K562 (cell line): Measurements from ENCODE around the gene TAF5L. TPM values are rescaled to one million over a fixed set of nuclear protein-coding genes. Genes with fewer than 3 reads are reported as not detected.

ENCODE experiments used
- CTBP1 ChIP-seq: fragments of 450-650 bp; IDR thresholded peaks from 2 replicates; pipeline ENCODE4 v1.6.1; 2016; ENCODE audit warnings: borderline replicate concordance
- EHMT2 ChIP-seq: fragments of 450-650 bp; IDR thresholded peaks from 2 replicates; pipeline ENCODE4 v1.6.1; 2018; ENCODE audit warnings: antibody characterized with exemption
- EP400 ChIP-seq: fragments of 450-650 bp; IDR thresholded peaks from 2 replicates; pipeline ENCODE4 v1.6.1; 2017; ENCODE audit warnings: antibody characterized with exemption, mild to moderate bottlenecking, moderate library complexity
- ETV1 ChIP-seq: fragments of 450-650 bp; conservative IDR thresholded peaks from 2 replicates; pipeline ENCODE4 v1.6.1; 2016; ENCODE audit warnings: missing genetic modification characterization, control low read depth, low read depth, missing compliant biosample characterization
- FOXA1 ChIP-seq: fragments of 450-650 bp; IDR thresholded peaks from 2 replicates; pipeline ENCODE4 v1.6.1; 2016; ENCODE audit warnings: mild to moderate bottlenecking, borderline replicate concordance
- FOXM1 ChIP-seq, 2 experiments: fragments of 450-650 bp in 1 of 2; sonication (generic) in 1 of 2; formaldehyde crosslinking in 1 of 2; IDR thresholded peaks; 2 replicates each; pipeline versions ENCODE4 v1.6.1 to v1.9.0; 2017 to 2022; ENCODE audit warnings: low read depth in 2 of 2, mild to moderate bottlenecking in 2 of 2, missing genetic modification reagents in 1 of 2, moderate library complexity in 1 of 2
- HDAC8 ChIP-seq: fragments of 450-650 bp; IDR thresholded peaks from 2 replicates; pipeline ENCODE4 v1.6.1; 2016; ENCODE audit warnings: mild to moderate bottlenecking, missing genetic modification characterization, moderate library complexity, missing compliant biosample characterization
- IRF9 ChIP-seq: fragments of 450-650 bp; IDR thresholded peaks from 2 replicates; pipeline ENCODE4 v1.6.1; 2016; ENCODE audit warnings: missing biosample characterization, missing genetic modification characterization
- KLF16 ChIP-seq: IDR thresholded peaks from 2 replicates; pipeline ENCODE4 v1.6.1; 2016; ENCODE audit warnings: antibody characterized with exemption
- LEF1 ChIP-seq: fragments of 450-650 bp; IDR thresholded peaks from 2 replicates; pipeline ENCODE4 v1.6.1; 2016; ENCODE audit warnings: mild to moderate bottlenecking
- MBD2 ChIP-seq: sonication (generic); IDR thresholded peaks from 2 replicates; pipeline ENCODE4 v1.6.1; 2016; ENCODE audit warnings: low read depth, borderline replicate concordance
- MED1 ChIP-seq: sonication (generic); formaldehyde crosslinking; IDR thresholded peaks from 2 replicates; pipeline ENCODE4 v1.8.1; 2023; ENCODE audit warnings: missing genetic modification reagents, borderline replicate concordance
- NCOA2 ChIP-seq, 2 experiments: fragments of 450-650 bp; IDR thresholded peaks; 2 replicates each; pipeline ENCODE4 v1.6.1; 2018; ENCODE audit warnings: mild to moderate bottlenecking in 2 of 2, moderate library complexity in 1 of 2; ENCODE audit not compliant: partially characterized antibody in 2 of 2
- NFE2L1 ChIP-seq: fragments of 450-650 bp; IDR thresholded peaks from 2 replicates; pipeline ENCODE4 v1.6.1; 2016; ENCODE audit warnings: missing genetic modification characterization, low read depth, mild to moderate bottlenecking, missing compliant biosample characterization, moderate library complexity, borderline replicate concordance
- NR2C1 ChIP-seq, 2 experiments: fragments of 450-650 bp; IDR thresholded peaks; 2 replicates each; pipeline ENCODE4 v1.6.1; 2017; ENCODE audit warnings: mild to moderate bottlenecking in 2 of 2, antibody characterized with exemption in 1 of 2, inconsistent platforms in 1 of 2, missing compliant biosample characterization in 1 of 2, missing genetic modification characterization in 1 of 2
- RAD51 ChIP-seq: fragments of 450-650 bp; IDR thresholded peaks from 2 replicates; pipeline ENCODE4 v1.7.1; 2016; ENCODE audit warnings: low read depth, mild to moderate bottlenecking, borderline replicate concordance
- SMARCE1 ChIP-seq: fragments of 450-650 bp; IDR thresholded peaks from 2 replicates; pipeline ENCODE4 v1.7.1; 2016; ENCODE audit warnings: mild to moderate bottlenecking
- STAT5A ChIP-seq: IDR thresholded peaks from 2 replicates; pipeline ENCODE4 v1.6.1; 2012; ENCODE audit warnings: low read length, inconsistent platforms, borderline replicate concordance
- TCF3 ChIP-seq: sonication (generic); formaldehyde crosslinking; IDR thresholded peaks from 2 replicates; pipeline ENCODE4 v1.4.0; 2020; ENCODE audit warnings: mild to moderate bottlenecking, missing genetic modification reagents
- TCFL5 ChIP-seq: fragments of 250-450 bp; sonication (Bioruptor Pico); conservative IDR thresholded peaks from 2 replicates; pipeline ENCODE4 v1.6.1; 2021; ENCODE audit warnings: mild to moderate bottlenecking, moderate library complexity, matching md5 sums
- TEAD2 ChIP-seq: fragments of 450-650 bp; IDR thresholded peaks from 2 replicates; pipeline ENCODE4 v1.6.1; 2016; ENCODE audit warnings: missing genetic modification characterization, control low read depth, missing compliant biosample characterization
- TOE1 ChIP-seq, 2 experiments: fragments of 450-650 bp in 1 of 2; sonication (generic) in 1 of 2; formaldehyde crosslinking in 1 of 2; IDR thresholded peaks; 2 replicates each; pipeline versions ENCODE4 v1.7.1 to v1.8.0; 2016 to 2022; ENCODE audit warnings: borderline replicate concordance in 2 of 2, mild to moderate bottlenecking in 2 of 2, antibody characterized with exemption in 1 of 2, inconsistent platforms in 1 of 2, low read depth in 1 of 2, missing genetic modification reagents in 1 of 2, moderate library complexity in 1 of 2
- ZBTB7A ChIP-seq: IDR thresholded peaks from 2 replicates; pipeline ENCODE4 v1.6.1; 2011; ENCODE audit warnings: low read depth, mild to moderate bottlenecking, low read length, moderate library complexity, borderline replicate concordance; ENCODE audit not compliant: control insufficient read depth
- ZC3H8 ChIP-seq: fragments of 450-650 bp; IDR thresholded peaks from 2 replicates; pipeline ENCODE4 v1.6.1; 2017
- ZNF224 ChIP-seq: sonication (generic); formaldehyde crosslinking; IDR thresholded peaks from 2 replicates; pipeline ENCODE4 v1.8.0; 2022; ENCODE audit warnings: mild to moderate bottlenecking, missing genetic modification reagents
- ZNF311 ChIP-seq: fragments of 250-450 bp; sonication (Bioruptor Pico); IDR thresholded peaks from 2 replicates; pipeline ENCODE4 v1.4.0; 2020; ENCODE audit warnings: mild to moderate bottlenecking, moderate library complexity
- ZNF384 ChIP-seq: IDR thresholded peaks from 2 replicates; pipeline ENCODE4 v1.6.1; 2012; ENCODE audit warnings: low read depth, low read length, improper control_type of control experiment
- ZNF644 ChIP-seq: fragments of 200-800 bp; sonication (Bioruptor generic); IDR thresholded peaks from 2 replicates; pipeline ENCODE4 v1.6.1; 2016; ENCODE audit warnings: low read depth, missing genetic modification characterization, missing compliant biosample characterization
- ZNF707 ChIP-seq: fragments of 250-450 bp; sonication (Bioruptor Pico); conservative IDR thresholded peaks from 2 replicates; pipeline ENCODE4 v1.8.0; 2022; ENCODE audit warnings: inconsistent platforms, mild to moderate bottlenecking, moderate library complexity
- polyA plus RNA-seq, 8 experiments: library from polyadenylated mRNA; depleted of rRNA in 4 of 8; stranded (reverse) in 5 of 8; unstranded in 3 of 8; fragments of >200 nt; fragmentation: Nextera tagmentation in 2 of 8; fragmentation: Illumina TruSeq in 1 of 8; extraction: Ambion mirVana in 2 of 8; extraction: Trizol in 1 of 8; gene quantifications; 2 replicates each; pipeline versions ENCODE4 v1.2.1 to v1.2.3, GENCODE V29; 2011 to 2014; ENCODE audit warnings: inconsistent platforms in 1 of 8, missing spikeins in 1 of 8
- total RNA-seq, 7 experiments: library from RNA; depleted of rRNA in 6 of 7; stranded (reverse); fragments of >200 nt in 6 of 7; fragmentation: Illumina TruSeq in 2 of 7; extraction: Trizol in 2 of 7; gene quantifications; 2 replicates each; pipeline versions ENCODE4 v1.2.1 to v1.2.3, GENCODE V29; 2011 to 2021; ENCODE audit warnings: low replicate concordance in 1 of 7

Gene TAF5L
- total and polyA plus RNA-seq, 9 of the 15 experiments (the other 6 are each of a cell fraction or from before 2014, with no cell fraction given), result 2.2 to 34.2 (median 23.3) TPM

- TF ChIP-seq NR2C1 (IDR thresholded peaks at IDR 0.05) (peak; percentile 67), NR2C1 (tag; IDR thresholded peaks at IDR 0.05) (peak; percentile 77), LEF1 (peak; percentile 93), ETV1 (tag) (no peak; the same call in 1 of the 2 replicates), ZNF224 (CRISPR knock-in tag) (no peak), FOXM1 (IDR thresholded peaks at IDR 0.05; ENCODE audit: low read depth) (peak; percentile 98), FOXM1 (CRISPR knock-in tag; IDR thresholded peaks at IDR 0.05; ENCODE audit: low read depth) (0 out of 2 replicates have a peak, but pooled peaks have one; percentile 35), KLF16 (peak; percentile 99), ZC3H8 (peak; percentile 68; the same call in 1 of the 2 replicates), RAD51 (peak; percentile 52; the same call in 1 of the 2 replicates), NCOA2 (IDR thresholded peaks at IDR 0.05; ENCODE audit: partially characterized antibody in 2 of 2) (peak in 1 of 2 experiments; percentile 83), NFE2L1 (tag) (no peak), IRF9 (peak; percentile 77), TCF3 (peak; percentile 100), ZNF644 (tag) (peak; percentile 87; the same call in 1 of the 2 replicates), EHMT2 (peak; percentile 17; the same call in 1 of the 2 replicates), EP400 (peak; percentile 82), TOE1 (IDR thresholded peaks at IDR 0.05; ENCODE audit: borderline replicate concordance) (peak; percentile 86), TOE1 (CRISPR knock-in tag; IDR thresholded peaks at IDR 0.05; ENCODE audit: borderline replicate concordance, low read depth) (no peak), ZNF311 (CRISPR knock-in tag) (peak; percentile 88), TEAD2 (tag) (peak; percentile 55; the same call in 1 of the 2 replicates), MED1 (CRISPR knock-in tag) (no peak), CTBP1 (peak; percentile 100), MBD2 (peak; percentile 79), TCFL5 (CRISPR knock-in tag) (no peak), SMARCE1 (peak; percentile 95), HDAC8 (no peak), STAT5A (peak; percentile 99), ZNF384 (peak; percentile 25; the same call in 1 of the 2 replicates), ZBTB7A (peak; percentile 79; the same call in 1 of the 2 replicates), ZNF707 (no peak), FOXA1 (no peak)
Measured at GRCh38 chr1:229554886-229555621, 70.9 kb downstream of the TAF5L start (continued).
